Panc1 (cell line): ENCODE measurements around the gene NACA. TPM values are rescaled to one million over a fixed set of nuclear protein-coding genes. Genes with fewer than 3 reads are reported as not detected.
A peak's percentile ranks its signal among the peaks of the same experiment; 100 is the strongest.

Experiments used
- ATAC-seq: fragments of 200-7000 bp; cut with Tn5 transposase; 2 replicates; pipeline ENCODE4 v1.9.1; 2020; ENCODE audit warnings: mild to moderate bottlenecking, moderate library complexity
- BruUV-seq: library from RNA; stranded (reverse); fragments of 400-500 nt; replicated peaks from 2 replicates; lab custom pipeline; 2021; lab: Mats Ljungman, UMichigan
- CTCF ChIA-PET: fragments of 300-600 bp; sonication (Branson Sonifier 250); formaldehyde crosslinking; loops from one replicate; lab custom pipeline; 2022; ENCODE audit warnings: antibody characterized with exemption; lab: Charles Lee
- POLR2A ChIA-PET: fragments of 300-600 bp; sonication (Branson Sonifier 250); formaldehyde crosslinking; loops from one replicate; lab custom pipeline; 2022; ENCODE audit warnings: antibody characterized with exemption; lab: Charles Lee
- DNase-seq: peaks from one replicate; pipeline ENCODE4 v3.0.0-alpha.2; 2010; ENCODE audit warnings: low read depth, low spot score
- H3K27ac ChIP-seq: 2 replicates; pipeline ENCODE4 v1.5.1; 2011; ENCODE audit warnings: mild to moderate bottlenecking, low read length, inconsistent platforms
- H3K27me3 ChIP-seq: fragments of 200-500 bp; sonication (Bioruptor generic); 2 replicates; pipeline ENCODE4 v1.6.0; 2014; ENCODE audit warnings: low read length, inconsistent platforms; ENCODE audit not compliant: control insufficient read depth, insufficient read depth
- H3K36me3 ChIP-seq: fragments of 200-500 bp; sonication (Bioruptor generic); 2 replicates; pipeline ENCODE4 v1.5.1; 2014; ENCODE audit warnings: inconsistent platforms, mild to moderate bottlenecking, low read length, moderate library complexity; ENCODE audit not compliant: control insufficient read depth, insufficient read depth
- H3K4me1 ChIP-seq: 2 replicates; pipeline ENCODE4 v1.5.1; 2011; ENCODE audit warnings: inconsistent platforms, mild to moderate bottlenecking, low read length, moderate library complexity; ENCODE audit not compliant: control insufficient read depth, insufficient read depth
- H3K4me3 ChIP-seq, 2 experiments: 2 replicates each; pipeline ENCODE4 v1.5.1; 2011 to 2012; ENCODE audit warnings: low read depth in 2 of 2, low read length in 2 of 2, mild to moderate bottlenecking in 2 of 2, inconsistent platforms in 1 of 2, moderate library complexity in 1 of 2
- H3K9me3 ChIP-seq: fragments of 200-500 bp; sonication (Bioruptor generic); 2 replicates; pipeline ENCODE4 v1.5.1; 2014; ENCODE audit warnings: low read depth, mild to moderate bottlenecking, inconsistent platforms, low read length, moderate library complexity; ENCODE audit not compliant: control insufficient read depth, insufficient read depth
- POLR2AphosphoS5 ChIP-seq: IDR thresholded peaks from 2 replicates; pipeline ENCODE4 v1.6.1; 2012; ENCODE audit warnings: mild to moderate bottlenecking, low read depth, low read length, moderate library complexity
- SIN3A ChIP-seq: IDR thresholded peaks from 2 replicates; pipeline ENCODE4 v1.6.1; 2012; ENCODE audit warnings: low read depth, mild to moderate bottlenecking, low read length, moderate library complexity, borderline replicate concordance; ENCODE audit not compliant: insufficient read depth
- TCF7L2 ChIP-seq: IDR thresholded peaks from 2 replicates; pipeline ENCODE4 v1.6.1; 2011; ENCODE audit warnings: mild to moderate bottlenecking, low read depth, low read length, inconsistent platforms
- in situ Hi-C: cut with HindIII; loops from 2 replicates; pipeline ENCODE4 v1.10.0; 2016; ENCODE audit warnings: low sequenced_read_pairs, low pct_unique_long_range_greater_than_20kb
- intact Hi-C: fragments of 100-400 bp; cut with micrococcal nuclease; formaldehyde crosslinking; loops from one replicate; pipeline ENCODE4 v1.10.0; 2022; ENCODE audit not compliant: unreplicated experiment
- total RNA-seq: library from RNA; stranded (reverse); gene quantifications from one replicate; pipeline ENCODE4 v1.2.1, GENCODE V29; 2021; ENCODE audit not compliant: unreplicated experiment
- TF ChIP-seq, protein P1 (sequence below): fragments of 450-650 bp; IDR thresholded peaks from 2 replicates; pipeline ENCODE4 v1.5.1; 2017; ENCODE audit warnings: mild to moderate bottlenecking
- TF ChIP-seq, protein P2 (sequence below), 2 experiments: IDR thresholded peaks; 2 replicates each; pipeline ENCODE4 v1.6.1; 2011 to 2012; ENCODE audit warnings: low read depth in 2 of 2, control low read depth in 1 of 2, low read length in 1 of 2, mild to moderate bottlenecking in 1 of 2, moderate library complexity in 1 of 2; ENCODE audit not compliant: insufficient read depth in 1 of 2

Gene NACA
- total RNA-seq, 1 experiment from 2014 or later = 716 TPM

DNA sequence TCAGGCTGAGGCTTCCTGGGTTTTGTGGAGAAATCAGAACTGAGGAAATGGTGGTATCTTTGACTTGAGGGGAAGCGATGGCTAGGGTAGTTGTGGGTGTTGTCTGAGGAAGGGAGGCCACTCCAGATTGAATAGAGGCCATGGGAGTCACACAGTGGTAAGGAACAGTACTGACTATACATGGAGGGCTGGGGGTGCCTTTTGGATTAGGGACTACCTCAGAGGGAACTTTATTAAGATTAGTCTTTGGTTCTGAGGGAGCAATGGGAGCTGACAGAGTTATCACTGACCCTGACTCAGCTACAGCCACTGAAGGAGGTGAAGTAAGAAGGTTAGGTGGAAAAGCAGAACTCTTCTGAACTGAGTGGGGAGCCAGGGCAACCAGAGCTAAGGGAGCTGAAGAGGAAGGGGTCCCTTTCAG, 4.4 kb downstream of the NACA start:
- no peak for ATAC-seq
- Histone ChIP-seq H3K36me3 (peaks cover 27% of the 10 kb centered on the region), H3K27me3 (no peaks in the 10 kb centered on the region), H3K4me1 (peaks cover 56% of the 10 kb centered on the region), H3K9me3 (no peaks in the 10 kb centered on the region), H3K4me3 (no peak overlapping the region), H3K27ac (peak overlapping the region; percentile 44)
- POLR2A ChIA-PET = interaction anchor here (0.7 kb wide), 1 partner anchor 75 kb away, joined by 7 read pairs; the partner anchor contains the start of gene ATP5F1B
- CTCF ChIA-PET = no interaction called here
- TF ChIP-seq SIN3A (no peak), POLR2AphosphoS5 (no peak), TCF7L2 (no peak)
- TF ChIP-seq, protein P1, sequence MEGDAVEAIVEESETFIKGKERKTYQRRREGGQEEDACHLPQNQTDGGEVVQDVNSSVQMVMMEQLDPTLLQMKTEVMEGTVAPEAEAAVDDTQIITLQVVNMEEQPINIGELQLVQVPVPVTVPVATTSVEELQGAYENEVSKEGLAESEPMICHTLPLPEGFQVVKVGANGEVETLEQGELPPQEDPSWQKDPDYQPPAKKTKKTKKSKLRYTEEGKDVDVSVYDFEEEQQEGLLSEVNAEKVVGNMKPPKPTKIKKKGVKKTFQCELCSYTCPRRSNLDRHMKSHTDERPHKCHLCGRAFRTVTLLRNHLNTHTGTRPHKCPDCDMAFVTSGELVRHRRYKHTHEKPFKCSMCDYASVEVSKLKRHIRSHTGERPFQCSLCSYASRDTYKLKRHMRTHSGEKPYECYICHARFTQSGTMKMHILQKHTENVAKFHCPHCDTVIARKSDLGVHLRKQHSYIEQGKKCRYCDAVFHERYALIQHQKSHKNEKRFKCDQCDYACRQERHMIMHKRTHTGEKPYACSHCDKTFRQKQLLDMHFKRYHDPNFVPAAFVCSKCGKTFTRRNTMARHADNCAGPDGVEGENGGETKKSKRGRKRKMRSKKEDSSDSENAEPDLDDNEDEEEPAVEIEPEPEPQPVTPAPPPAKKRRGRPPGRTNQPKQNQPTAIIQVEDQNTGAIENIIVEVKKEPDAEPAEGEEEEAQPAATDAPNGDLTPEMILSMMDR = no peak
- TF ChIP-seq, protein P2, sequence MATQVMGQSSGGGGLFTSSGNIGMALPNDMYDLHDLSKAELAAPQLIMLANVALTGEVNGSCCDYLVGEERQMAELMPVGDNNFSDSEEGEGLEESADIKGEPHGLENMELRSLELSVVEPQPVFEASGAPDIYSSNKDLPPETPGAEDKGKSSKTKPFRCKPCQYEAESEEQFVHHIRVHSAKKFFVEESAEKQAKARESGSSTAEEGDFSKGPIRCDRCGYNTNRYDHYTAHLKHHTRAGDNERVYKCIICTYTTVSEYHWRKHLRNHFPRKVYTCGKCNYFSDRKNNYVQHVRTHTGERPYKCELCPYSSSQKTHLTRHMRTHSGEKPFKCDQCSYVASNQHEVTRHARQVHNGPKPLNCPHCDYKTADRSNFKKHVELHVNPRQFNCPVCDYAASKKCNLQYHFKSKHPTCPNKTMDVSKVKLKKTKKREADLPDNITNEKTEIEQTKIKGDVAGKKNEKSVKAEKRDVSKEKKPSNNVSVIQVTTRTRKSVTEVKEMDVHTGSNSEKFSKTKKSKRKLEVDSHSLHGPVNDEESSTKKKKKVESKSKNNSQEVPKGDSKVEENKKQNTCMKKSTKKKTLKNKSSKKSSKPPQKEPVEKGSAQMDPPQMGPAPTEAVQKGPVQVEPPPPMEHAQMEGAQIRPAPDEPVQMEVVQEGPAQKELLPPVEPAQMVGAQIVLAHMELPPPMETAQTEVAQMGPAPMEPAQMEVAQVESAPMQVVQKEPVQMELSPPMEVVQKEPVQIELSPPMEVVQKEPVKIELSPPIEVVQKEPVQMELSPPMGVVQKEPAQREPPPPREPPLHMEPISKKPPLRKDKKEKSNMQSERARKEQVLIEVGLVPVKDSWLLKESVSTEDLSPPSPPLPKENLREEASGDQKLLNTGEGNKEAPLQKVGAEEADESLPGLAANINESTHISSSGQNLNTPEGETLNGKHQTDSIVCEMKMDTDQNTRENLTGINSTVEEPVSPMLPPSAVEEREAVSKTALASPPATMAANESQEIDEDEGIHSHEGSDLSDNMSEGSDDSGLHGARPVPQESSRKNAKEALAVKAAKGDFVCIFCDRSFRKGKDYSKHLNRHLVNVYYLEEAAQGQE (IDR thresholded peaks at IDR 0.05; ENCODE audit: insufficient read depth in 1 of 2, low read depth in 2 of 2, low read length in 1 of 2) = no peak
- intact Hi-C loops = no loop called here
- no peak for DNase-seq
- in situ Hi-C loops = no loop called here
- no TSS peak for BruUV-seq

GRCh38 chr12:56719056-56719455, 6.0 kb downstream of the NACA start:
- TF ChIP-seq, protein P1 = no peak
- TF ChIP-seq, protein P2 (IDR thresholded peaks at IDR 0.05; ENCODE audit: insufficient read depth in 1 of 2, low read depth in 2 of 2, low read length in 1 of 2) = no peak
- TF ChIP-seq SIN3A = no peak
- TF ChIP-seq POLR2AphosphoS5 = no peak
- TF ChIP-seq TCF7L2 = no peak

More at GRCh38 chr12:56719056-56719455, 6.0 kb downstream of the NACA start:
- H3K4me1 ChIP-seq = peaks cover 56% of the 10 kb centered on the region
- H3K36me3 ChIP-seq = peaks cover 35% of the 10 kb centered on the region
- H3K9me3 ChIP-seq = no peaks in the 10 kb centered on the region
- H3K4me3 ChIP-seq = no peak overlapping the region
- BruUV-seq = no TSS peak
- no peaks in the 10 kb centered on the region for H3K27me3 ChIP-seq
- no peak overlapping the region; the same call in 1 of the 2 replicates for H3K27ac ChIP-seq
- intact Hi-C loops (no loop called here), in situ Hi-C loops (no loop called here)
- no peak for DNase-seq
- CTCF ChIA-PET = no interaction called here
- POLR2A ChIA-PET = interaction anchor here (0.5 to 1.8 kb wide), 4 partner anchors 24 to 202 kb away, joined by 3 to 9 read pairs (median 5); partner anchors contain the start of gene PTGES3
- peak; percentile 37 for ATAC-seq
